SK-N-SH (cell line): ENCODE results near the gene LPAR1.

Experiments
- MEF2A ChIP-seq: IDR thresholded peaks from 2 replicates; pipeline ENCODE4 v1.4.0; 2012; ENCODE audit warnings: low read depth, borderline replicate concordance
- YY1 ChIP-seq: IDR thresholded peaks from 2 replicates; pipeline ENCODE4 v1.4.0; 2012; ENCODE audit warnings: low read depth, mild to moderate bottlenecking
- TF ChIP-seq, protein P1 (sequence below): fragments of 200-600 bp; sonication (generic); IDR thresholded peaks from 2 replicates; pipeline ENCODE4 v1.6.1; 2017; ENCODE audit warnings: antibody characterized with exemption, mild to moderate bottlenecking, moderate library complexity
- TF ChIP-seq, protein P2 (sequence below): IDR thresholded peaks from 2 replicates; pipeline ENCODE4 v1.4.0; 2012; ENCODE audit warnings: low read depth
- TF ChIP-seq, protein P3 (sequence below): IDR thresholded peaks from 2 replicates; pipeline ENCODE4 v1.4.0; 2012; ENCODE audit warnings: low read depth, borderline replicate concordance

DNA sequence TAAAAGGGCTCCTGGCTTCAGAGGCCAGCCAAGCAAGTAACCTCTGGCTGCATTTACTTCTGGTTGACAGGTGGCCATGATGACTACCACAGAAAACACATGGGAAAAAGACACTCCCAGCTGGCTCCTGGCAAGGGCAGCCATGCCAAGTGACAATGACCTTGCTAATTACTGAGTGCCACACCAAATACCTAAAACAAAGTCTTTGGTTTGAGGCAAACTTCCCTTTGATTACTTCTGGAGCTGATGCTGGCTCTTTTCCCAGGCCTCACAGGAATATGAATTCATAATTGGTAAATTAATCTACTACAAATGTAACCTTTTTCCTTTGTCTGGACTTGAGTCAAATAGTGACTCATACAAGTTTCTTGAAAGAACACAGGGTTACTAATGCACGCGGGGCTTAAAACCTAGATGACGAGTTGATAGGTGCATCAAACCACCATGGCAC lies 61.0 kb downstream of the LPAR1 start:
- peak; percentile 17; the same call in 1 of the 2 replicates for TF ChIP-seq YY1
- TF ChIP-seq, protein P1, sequence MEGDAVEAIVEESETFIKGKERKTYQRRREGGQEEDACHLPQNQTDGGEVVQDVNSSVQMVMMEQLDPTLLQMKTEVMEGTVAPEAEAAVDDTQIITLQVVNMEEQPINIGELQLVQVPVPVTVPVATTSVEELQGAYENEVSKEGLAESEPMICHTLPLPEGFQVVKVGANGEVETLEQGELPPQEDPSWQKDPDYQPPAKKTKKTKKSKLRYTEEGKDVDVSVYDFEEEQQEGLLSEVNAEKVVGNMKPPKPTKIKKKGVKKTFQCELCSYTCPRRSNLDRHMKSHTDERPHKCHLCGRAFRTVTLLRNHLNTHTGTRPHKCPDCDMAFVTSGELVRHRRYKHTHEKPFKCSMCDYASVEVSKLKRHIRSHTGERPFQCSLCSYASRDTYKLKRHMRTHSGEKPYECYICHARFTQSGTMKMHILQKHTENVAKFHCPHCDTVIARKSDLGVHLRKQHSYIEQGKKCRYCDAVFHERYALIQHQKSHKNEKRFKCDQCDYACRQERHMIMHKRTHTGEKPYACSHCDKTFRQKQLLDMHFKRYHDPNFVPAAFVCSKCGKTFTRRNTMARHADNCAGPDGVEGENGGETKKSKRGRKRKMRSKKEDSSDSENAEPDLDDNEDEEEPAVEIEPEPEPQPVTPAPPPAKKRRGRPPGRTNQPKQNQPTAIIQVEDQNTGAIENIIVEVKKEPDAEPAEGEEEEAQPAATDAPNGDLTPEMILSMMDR, result no peak
- TF ChIP-seq, protein P2, sequence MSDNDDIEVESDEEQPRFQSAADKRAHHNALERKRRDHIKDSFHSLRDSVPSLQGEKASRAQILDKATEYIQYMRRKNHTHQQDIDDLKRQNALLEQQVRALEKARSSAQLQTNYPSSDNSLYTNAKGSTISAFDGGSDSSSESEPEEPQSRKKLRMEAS, result peak; percentile 44
- TF ChIP-seq, protein P3, sequence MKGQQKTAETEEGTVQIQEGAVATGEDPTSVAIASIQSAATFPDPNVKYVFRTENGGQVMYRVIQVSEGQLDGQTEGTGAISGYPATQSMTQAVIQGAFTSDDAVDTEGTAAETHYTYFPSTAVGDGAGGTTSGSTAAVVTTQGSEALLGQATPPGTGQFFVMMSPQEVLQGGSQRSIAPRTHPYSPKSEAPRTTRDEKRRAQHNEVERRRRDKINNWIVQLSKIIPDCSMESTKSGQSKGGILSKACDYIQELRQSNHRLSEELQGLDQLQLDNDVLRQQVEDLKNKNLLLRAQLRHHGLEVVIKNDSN, result no peak
- no peak for TF ChIP-seq MEF2A
